HepG2 (cell line): ENCODE data around the gene ATP23. TPM values are rescaled to one million over a fixed set of nuclear protein-coding genes. Genes with fewer than 3 reads are reported as not detected.

Experiments used
- AHDC1 ChIP-seq: sonication (generic); formaldehyde crosslinking; IDR thresholded peaks from 2 replicates; pipeline ENCODE4 v1.5.1; 2020; ENCODE audit warnings: mild to moderate bottlenecking, missing genetic modification reagents, borderline replicate concordance
- ATF6 ChIP-seq: sonication (generic); formaldehyde crosslinking; conservative IDR thresholded peaks from 2 replicates; pipeline ENCODE4 v1.4.0; 2020; ENCODE audit warnings: missing genetic modification reagents
- NFE2 ChIP-seq: sonication (generic); formaldehyde crosslinking; IDR thresholded peaks from 2 replicates; pipeline ENCODE4 v1.4.0; 2020; ENCODE audit warnings: missing genetic modification reagents
- ZNF101 ChIP-seq: sonication (generic); formaldehyde crosslinking; IDR thresholded peaks from 2 replicates; pipeline ENCODE4 v1.4.0; 2020; ENCODE audit warnings: mild to moderate bottlenecking, low read depth, missing genetic modification reagents, borderline replicate concordance
- ZNF24 ChIP-seq: fragments of 450-650 bp; IDR thresholded peaks from 2 replicates; pipeline ENCODE4 v1.6.1; 2017; ENCODE audit warnings: antibody characterized with exemption, mild to moderate bottlenecking
- ZUFSP ChIP-seq: sonication (generic); formaldehyde crosslinking; IDR thresholded peaks from 2 replicates; pipeline ENCODE4 v1.9.0; 2021; ENCODE audit warnings: missing genetic modification reagents, mild to moderate bottlenecking, borderline replicate concordance
- polyA plus RNA-seq, 8 experiments: library from polyadenylated mRNA; depleted of rRNA in 3 of 8; stranded (reverse) in 7 of 8; unstranded in 1 of 8; fragments of >200 nt; fragmentation: Illumina TruSeq in 4 of 8; extraction: Trizol in 4 of 8; gene quantifications; 2 replicates each; pipeline versions ENCODE4 v1.2.1 to v1.2.3, GENCODE V29; 2011 to 2016; ENCODE audit warnings: low read depth in 4 of 8, missing spikeins in 1 of 8, mixed read lengths in 1 of 8; ENCODE audit not compliant: insufficient read depth in 1 of 8
- total RNA-seq, 5 experiments: library from RNA; depleted of rRNA; stranded (reverse); fragments of >200 nt; fragmentation: Illumina TruSeq; extraction: Trizol; gene quantifications; 2 replicates each; pipeline ENCODE4 v1.2.3, GENCODE V29; 2016; ENCODE audit warnings: low read depth in 1 of 5

The ATP23 gene
- total and polyA plus RNA-seq, 2 of the 13 experiments (the other 11 are each of a cell fraction or from before 2014, with no cell fraction given) = 12.1 to 14.7 TPM

- TF ChIP-seq NFE2 (CRISPR knock-in tag) (no peak), ZNF101 (CRISPR knock-in tag) (no peak), AHDC1 (CRISPR knock-in tag) (no peak), ZUFSP (CRISPR knock-in tag) (no peak), ATF6 (no peak), ZNF24 (no peak)
Observed at GRCh38 chr12:57939291-57939690, 2.1 kb upstream of the ATP23 start (continued).
